ENCODE results near the gene HHAT. TPM values are rescaled to one million over a fixed set of nuclear protein-coding genes. Genes with fewer than 3 reads are reported as not detected.

The HHAT gene
- total RNA-seq, 1 donor from 2014 or later = 6.0 TPM

GRCh38 chr1:210373878-210374599 lies 45.3 kb downstream of the HHAT start:
- Mint-ChIP-seq H3K27me3 (ENCODE audit: unreplicated experiment) (no peaks in the 10 kb centered on the region), H3K27ac (ENCODE audit: unreplicated experiment) (peak overlapping the region; percentile 15), H3K36me3 (ENCODE audit: unreplicated experiment) (no peaks in the 10 kb centered on the region), H3K4me3 (ENCODE audit: unreplicated experiment) (no peak overlapping the region), H3K4me1 (ENCODE audit: unreplicated experiment) (peaks cover 21% of the 10 kb centered on the region), H3K9me3 (ENCODE audit: unreplicated experiment) (no peaks in the 10 kb centered on the region)
- TF ChIP-seq, protein P1, sequence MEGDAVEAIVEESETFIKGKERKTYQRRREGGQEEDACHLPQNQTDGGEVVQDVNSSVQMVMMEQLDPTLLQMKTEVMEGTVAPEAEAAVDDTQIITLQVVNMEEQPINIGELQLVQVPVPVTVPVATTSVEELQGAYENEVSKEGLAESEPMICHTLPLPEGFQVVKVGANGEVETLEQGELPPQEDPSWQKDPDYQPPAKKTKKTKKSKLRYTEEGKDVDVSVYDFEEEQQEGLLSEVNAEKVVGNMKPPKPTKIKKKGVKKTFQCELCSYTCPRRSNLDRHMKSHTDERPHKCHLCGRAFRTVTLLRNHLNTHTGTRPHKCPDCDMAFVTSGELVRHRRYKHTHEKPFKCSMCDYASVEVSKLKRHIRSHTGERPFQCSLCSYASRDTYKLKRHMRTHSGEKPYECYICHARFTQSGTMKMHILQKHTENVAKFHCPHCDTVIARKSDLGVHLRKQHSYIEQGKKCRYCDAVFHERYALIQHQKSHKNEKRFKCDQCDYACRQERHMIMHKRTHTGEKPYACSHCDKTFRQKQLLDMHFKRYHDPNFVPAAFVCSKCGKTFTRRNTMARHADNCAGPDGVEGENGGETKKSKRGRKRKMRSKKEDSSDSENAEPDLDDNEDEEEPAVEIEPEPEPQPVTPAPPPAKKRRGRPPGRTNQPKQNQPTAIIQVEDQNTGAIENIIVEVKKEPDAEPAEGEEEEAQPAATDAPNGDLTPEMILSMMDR (IDR thresholded peaks at IDR 0.05) = peak; percentile 58
- no peak for DNase-seq (ENCODE audit: extremely low spot score, unreplicated experiment)

DNA sequence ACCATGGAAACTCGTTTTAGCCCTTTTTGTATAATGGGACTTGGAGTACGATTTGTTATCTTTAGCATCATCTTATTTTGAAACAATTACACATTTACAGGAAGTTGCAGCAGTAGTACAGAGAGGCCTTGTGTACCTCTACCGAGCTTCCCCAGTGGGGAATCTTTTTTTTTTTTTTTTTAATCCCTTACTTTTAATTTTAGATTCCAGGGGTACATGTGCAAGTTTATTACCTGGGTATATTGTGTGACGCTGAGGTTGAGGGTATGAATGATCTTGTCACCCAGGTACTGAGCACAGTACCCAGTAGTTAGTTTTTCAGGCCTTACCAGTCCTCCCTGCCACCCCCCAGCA lies 45.9 kb downstream of the HHAT start:
- H3K4me3 Mint-ChIP-seq (ENCODE audit: unreplicated experiment) = no peak overlapping the region
- no peak overlapping the region for H3K27ac Mint-ChIP-seq (ENCODE audit: unreplicated experiment)
- H3K27me3 Mint-ChIP-seq (ENCODE audit: unreplicated experiment) = no peaks in the 10 kb centered on the region
- peaks cover 21% of the 10 kb centered on the region for H3K4me1 Mint-ChIP-seq (ENCODE audit: unreplicated experiment)
- no peaks in the 10 kb centered on the region for H3K36me3 Mint-ChIP-seq (ENCODE audit: unreplicated experiment)
- no peak for DNase-seq (ENCODE audit: extremely low spot score, unreplicated experiment)
- no peaks in the 10 kb centered on the region for H3K9me3 Mint-ChIP-seq (ENCODE audit: unreplicated experiment)
- TF ChIP-seq, protein P1 (IDR thresholded peaks at IDR 0.05) = no peak

GRCh38 chr1:210376836-210377372 lies 48.2 kb downstream of the HHAT start:
- H3K27me3 Mint-ChIP-seq (ENCODE audit: unreplicated experiment) = no peaks in the 10 kb centered on the region
- H3K4me1 Mint-ChIP-seq (ENCODE audit: unreplicated experiment) = peaks cover 21% of the 10 kb centered on the region
- no peak overlapping the region for H3K4me3 Mint-ChIP-seq (ENCODE audit: unreplicated experiment)
- no peaks in the 10 kb centered on the region for H3K36me3 Mint-ChIP-seq (ENCODE audit: unreplicated experiment)
- DNase-seq (ENCODE audit: extremely low spot score, unreplicated experiment) = no peak
- no peak overlapping the region for H3K27ac Mint-ChIP-seq (ENCODE audit: unreplicated experiment)
- TF ChIP-seq, protein P1 (IDR thresholded peaks at IDR 0.05) = no peak
- no peaks in the 10 kb centered on the region for H3K9me3 Mint-ChIP-seq (ENCODE audit: unreplicated experiment)

DNA sequence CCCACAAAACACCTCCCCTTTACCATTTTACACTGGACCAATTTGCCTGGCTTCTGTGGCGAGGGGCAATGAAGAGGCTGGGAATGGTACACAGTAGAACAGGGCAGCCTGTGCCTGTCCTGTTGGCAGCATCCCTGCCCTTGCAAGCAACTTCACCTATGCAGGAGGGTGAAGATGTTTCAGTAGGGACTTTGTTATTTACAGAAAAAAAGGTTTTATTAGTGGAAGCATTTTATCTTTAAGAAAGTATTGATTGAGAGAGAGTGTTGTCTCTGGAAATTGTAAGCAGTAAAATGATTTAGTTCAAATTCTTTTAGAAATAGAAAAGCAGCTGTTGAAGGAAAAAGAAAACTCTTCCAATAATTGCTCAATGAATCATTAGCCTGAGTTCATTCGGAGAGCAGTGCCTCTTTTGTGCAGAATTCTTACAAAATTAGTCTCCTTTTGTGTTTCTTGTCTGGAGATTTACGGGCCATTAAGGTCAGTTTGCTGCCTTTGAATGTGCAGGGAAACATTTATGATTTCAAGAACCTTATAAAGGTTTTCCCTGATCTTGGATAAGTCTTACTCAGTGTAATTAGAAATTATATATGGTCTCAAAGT lies 49.1 kb downstream of the HHAT start:
- DNase-seq (ENCODE audit: extremely low spot score, unreplicated experiment) = no peak
- Mint-ChIP-seq H3K4me1 (ENCODE audit: unreplicated experiment) (peaks cover 21% of the 10 kb centered on the region), H3K9me3 (ENCODE audit: unreplicated experiment) (no peaks in the 10 kb centered on the region), H3K4me3 (ENCODE audit: unreplicated experiment) (no peak overlapping the region), H3K36me3 (ENCODE audit: unreplicated experiment) (no peaks in the 10 kb centered on the region), H3K27me3 (ENCODE audit: unreplicated experiment) (no peaks in the 10 kb centered on the region), H3K27ac (ENCODE audit: unreplicated experiment) (no peak overlapping the region)
- TF ChIP-seq, protein P1 (IDR thresholded peaks at IDR 0.05) = no peak

GRCh38 chr1:210378736-210379135 lies 50.0 kb downstream of the HHAT start:
- Mint-ChIP-seq H3K4me3 (ENCODE audit: unreplicated experiment) (no peak overlapping the region), H3K4me1 (ENCODE audit: unreplicated experiment) (peaks cover 14% of the 10 kb centered on the region), H3K36me3 (ENCODE audit: unreplicated experiment) (no peaks in the 10 kb centered on the region), H3K27me3 (ENCODE audit: unreplicated experiment) (no peaks in the 10 kb centered on the region), H3K9me3 (ENCODE audit: unreplicated experiment) (no peaks in the 10 kb centered on the region), H3K27ac (ENCODE audit: unreplicated experiment) (no peak overlapping the region)
- no peak for DNase-seq (ENCODE audit: extremely low spot score, unreplicated experiment)
- TF ChIP-seq, protein P1 (IDR thresholded peaks at IDR 0.05) = no peak

All from osteocyte (in vitro differentiated cells).